ENCODE measurements around the gene CHRM4. TPM values are rescaled to one million over a fixed set of nuclear protein-coding genes. Genes with fewer than 3 reads are reported as not detected.

CHRM4 gene
- total and polyA plus RNA-seq, 7 experiments from 2014 or later: 0.15 to 3.5 (median 0.48) TPM; not detected in 2

DNA sequence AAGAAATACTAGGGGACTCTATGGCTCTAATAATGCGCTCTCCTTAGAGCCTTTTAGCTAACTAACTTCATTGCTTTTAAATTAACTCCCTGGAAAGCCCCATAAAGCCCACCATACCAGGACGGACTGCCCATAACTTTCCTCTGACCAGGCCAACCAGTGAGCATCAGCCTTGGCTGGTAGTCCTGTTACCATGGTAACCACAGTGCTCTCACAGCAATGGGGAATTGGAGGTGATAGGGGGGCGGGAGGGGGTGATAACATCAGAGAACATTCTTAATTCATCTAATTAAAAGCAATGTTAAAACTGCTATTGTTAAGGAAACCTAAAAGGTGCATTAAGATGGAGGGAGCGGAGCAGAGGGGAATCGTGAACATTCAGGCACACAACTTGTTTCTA lies 27.2 kb upstream of the CHRM4 start:
- H3K4me1 ChIP-seq (ENCODE audit: control insufficient read depth in 2 of 2, insufficient read depth in 2 of 2, low read length in 2 of 2): peaks cover 0 to 13% of the 10 kb centered on the region in 2 donors
- no peak overlapping the region for H3K4me3 ChIP-seq (ENCODE audit: low read length)
- H3K4me3 Mint-ChIP-seq: no peak overlapping the region
- no peak overlapping the region for H3K27ac ChIP-seq (ENCODE audit: low read depth, low read length)
- peaks cover 0 to 68% (median 5%) of the 10 kb centered on the region in 3 experiments for H3K36me3 ChIP-seq (ENCODE audit: control insufficient read depth in 2 of 3, insufficient read depth in 3 of 3, low read length in 3 of 3)
- intact Hi-C loops (cut with micrococcal nuclease): no loop called here
- H3K27ac Mint-ChIP-seq: no peak overlapping the region
- no peaks in the 10 kb centered on the region for H3K9me3 ChIP-seq (ENCODE audit: control insufficient read depth in 2 of 3, low read length in 3 of 3)
- ATAC-seq (no peak), DNase-seq (no peak)
- POLR2A ChIA-PET: interaction anchor here (1.1 kb wide), 1 partner anchor 30 kb away, joined by 3 read pairs; no protein-coding TSS in a partner anchor
- CTCF ChIA-PET: no interaction called here
- no peaks in the 10 kb centered on the region for H3K27me3 Mint-ChIP-seq
- H3K27me3 ChIP-seq (ENCODE audit: control insufficient read depth in 2 of 2, insufficient read depth in 2 of 2, low read length in 2 of 2): no peaks in the 10 kb centered on the region
- H3K4me1 Mint-ChIP-seq: peaks cover 10 to 25% (median 24%) of the 10 kb centered on the region in 7 donors
- peaks cover 18 to 75% (median 48%) of the 10 kb centered on the region in 5 donors for H3K36me3 Mint-ChIP-seq
- no peaks in the 10 kb centered on the region for H3K9me3 Mint-ChIP-seq

DNA sequence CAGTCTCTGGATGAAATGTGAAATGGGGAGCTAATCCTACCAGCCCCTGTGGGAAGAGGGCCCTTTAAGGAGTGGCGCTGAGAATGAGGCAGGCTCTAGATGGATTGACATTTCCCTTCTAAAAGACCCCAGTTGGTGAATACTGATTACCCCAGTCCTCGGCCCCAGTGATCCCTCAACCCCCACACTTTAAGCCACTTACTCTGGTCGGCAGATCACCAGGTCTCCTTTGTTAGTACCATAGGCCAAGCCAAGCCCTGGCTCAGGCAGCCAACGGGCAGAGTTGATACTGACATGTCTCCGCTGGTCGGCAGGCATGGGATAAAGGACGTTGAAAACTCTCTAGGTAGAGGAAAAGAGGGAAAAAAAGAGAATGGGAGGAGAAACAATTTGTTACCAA lies 26.1 kb upstream of the CHRM4 start:
- peaks cover 0 to 13% of the 10 kb centered on the region in 2 donors for H3K4me1 ChIP-seq (ENCODE audit: control insufficient read depth in 2 of 2, insufficient read depth in 2 of 2, low read length in 2 of 2)
- H3K27ac Mint-ChIP-seq: no peak overlapping the region
- CTCF ChIA-PET: interaction anchor here (0.7 kb wide), 1 partner anchor 241 kb away, joined by 3 read pairs; no protein-coding TSS in a partner anchor
- H3K27ac ChIP-seq (ENCODE audit: low read depth, low read length): no peak overlapping the region
- no peak overlapping the region for H3K4me3 Mint-ChIP-seq
- H3K36me3 Mint-ChIP-seq: peaks cover 19 to 81% (median 46%) of the 10 kb centered on the region in 5 donors
- no peak for DNase-seq
- no peaks in the 10 kb centered on the region for H3K9me3 ChIP-seq (ENCODE audit: control insufficient read depth in 2 of 3, low read length in 3 of 3)
- ATAC-seq: no peak
- H3K4me3 ChIP-seq (ENCODE audit: low read length): no peak overlapping the region
- no peaks in the 10 kb centered on the region for H3K27me3 Mint-ChIP-seq
- H3K36me3 ChIP-seq (ENCODE audit: control insufficient read depth in 2 of 3, insufficient read depth in 3 of 3, low read length in 3 of 3): peaks cover 0 to 74% (median 3%) of the 10 kb centered on the region in 3 experiments
- intact Hi-C loops (cut with micrococcal nuclease): no loop called here
- H3K4me1 Mint-ChIP-seq: peaks cover 10 to 25% (median 24%) of the 10 kb centered on the region in 7 donors
- no peaks in the 10 kb centered on the region for H3K27me3 ChIP-seq (ENCODE audit: control insufficient read depth in 2 of 2, insufficient read depth in 2 of 2, low read length in 2 of 2)
- no peaks in the 10 kb centered on the region for H3K9me3 Mint-ChIP-seq
- POLR2A ChIA-PET: no interaction called here

DNA sequence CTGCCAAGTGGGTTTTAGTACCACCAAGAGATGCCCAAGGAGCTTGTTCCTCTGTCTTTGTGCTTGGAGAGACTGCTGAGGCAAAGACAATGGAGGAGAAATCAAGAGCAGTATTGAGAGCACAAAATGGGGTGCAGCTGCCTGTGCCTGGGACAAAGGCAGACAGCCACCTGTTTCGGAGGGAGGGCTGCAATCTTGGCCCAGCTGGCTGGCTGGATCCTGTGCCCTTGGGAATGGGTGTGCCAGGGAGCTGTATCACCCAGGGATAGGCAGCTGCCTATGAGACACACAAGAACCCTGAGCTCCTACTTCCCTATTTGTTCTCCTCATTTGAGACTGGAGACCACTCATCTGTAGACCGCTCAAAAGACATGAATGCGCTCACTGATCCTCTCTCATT lies 23.3 kb upstream of the CHRM4 start:
- H3K4me1 ChIP-seq (ENCODE audit: control insufficient read depth in 2 of 2, insufficient read depth in 2 of 2, low read length in 2 of 2): peaks cover 0 to 13% of the 10 kb centered on the region in 2 donors
- H3K9me3 ChIP-seq (ENCODE audit: control insufficient read depth in 2 of 3, low read length in 3 of 3): no peaks in the 10 kb centered on the region
- ChIA-PET POLR2A (no interaction called here), CTCF (no interaction called here)
- H3K27me3 Mint-ChIP-seq: no peaks in the 10 kb centered on the region
- H3K36me3 Mint-ChIP-seq: peaks cover 10 to 71% (median 32%) of the 10 kb centered on the region in 5 donors
- intact Hi-C loops (cut with micrococcal nuclease): no loop called here
- no peaks in the 10 kb centered on the region for H3K27me3 ChIP-seq (ENCODE audit: control insufficient read depth in 2 of 2, insufficient read depth in 2 of 2, low read length in 2 of 2)
- H3K4me3 ChIP-seq (ENCODE audit: low read length): no peak overlapping the region
- peaks cover 9 to 25% (median 24%) of the 10 kb centered on the region in 7 donors for H3K4me1 Mint-ChIP-seq
- peak overlapping the region in 4 of 10 donors; percentile 17 to 56 (median 52) for H3K4me3 Mint-ChIP-seq
- no peaks in the 10 kb centered on the region for H3K9me3 Mint-ChIP-seq
- DNase-seq: no peak
- ATAC-seq: no peak
- H3K36me3 ChIP-seq (ENCODE audit: control insufficient read depth in 2 of 3, insufficient read depth in 3 of 3, low read length in 3 of 3): peaks cover 0 to 64% (median 0%) of the 10 kb centered on the region in 3 experiments
- H3K27ac Mint-ChIP-seq: peak overlapping the region in 4 of 9 donors; percentile 21 to 85 (median 36)
- H3K27ac ChIP-seq (ENCODE audit: low read depth, low read length): no peak overlapping the region

DNA sequence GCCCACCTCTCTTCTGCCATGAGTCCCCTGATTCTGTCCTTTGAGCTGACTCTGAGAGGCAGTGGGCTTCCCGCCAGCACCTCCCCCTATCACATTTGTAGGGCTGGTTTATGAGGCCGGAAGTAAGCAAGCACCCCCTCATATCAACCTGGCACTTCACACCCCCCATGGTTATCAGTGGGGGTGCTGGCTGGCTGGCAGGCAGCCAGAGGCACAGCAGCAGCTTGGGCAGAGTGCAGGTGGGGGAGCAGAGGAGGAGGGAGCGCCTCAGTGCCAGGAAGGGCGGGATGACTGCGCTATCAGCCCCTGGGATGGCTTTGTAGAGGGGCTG lies 22.9 kb upstream of the CHRM4 start:
- intact Hi-C loops (cut with micrococcal nuclease): no loop called here
- Mint-ChIP-seq H3K4me3 (peak overlapping the region in 4 of 10 donors; percentile 17 to 56 (median 52)), H3K36me3 (peaks cover 10 to 72% (median 32%) of the 10 kb centered on the region in 5 donors), H3K27ac (peak overlapping the region in 4 of 9 donors; percentile 21 to 85 (median 36)), H3K27me3 (no peaks in the 10 kb centered on the region), H3K4me1 (peaks cover 9 to 25% (median 24%) of the 10 kb centered on the region in 7 donors), H3K9me3 (no peaks in the 10 kb centered on the region)
- POLR2A ChIA-PET: no interaction called here
- Histone ChIP-seq H3K27ac (ENCODE audit: low read depth, low read length) (no peak overlapping the region), H3K4me1 (ENCODE audit: control insufficient read depth in 2 of 2, insufficient read depth in 2 of 2, low read length in 2 of 2) (peaks cover 0 to 13% of the 10 kb centered on the region in 2 donors), H3K27me3 (ENCODE audit: control insufficient read depth in 2 of 2, insufficient read depth in 2 of 2, low read length in 2 of 2) (no peaks in the 10 kb centered on the region), H3K36me3 (ENCODE audit: control insufficient read depth in 2 of 3, insufficient read depth in 3 of 3, low read length in 3 of 3) (peaks cover 0 to 69% (median 0%) of the 10 kb centered on the region in 3 experiments), H3K9me3 (ENCODE audit: control insufficient read depth in 2 of 3, low read length in 3 of 3) (no peaks in the 10 kb centered on the region), H3K4me3 (ENCODE audit: low read length) (no peak overlapping the region)
- CTCF ChIA-PET: no interaction called here
- ATAC-seq: peak; percentile 37
- DNase-seq: peak in 4 of 9 donors; percentile 24 to 33 (median 28)

DNA sequence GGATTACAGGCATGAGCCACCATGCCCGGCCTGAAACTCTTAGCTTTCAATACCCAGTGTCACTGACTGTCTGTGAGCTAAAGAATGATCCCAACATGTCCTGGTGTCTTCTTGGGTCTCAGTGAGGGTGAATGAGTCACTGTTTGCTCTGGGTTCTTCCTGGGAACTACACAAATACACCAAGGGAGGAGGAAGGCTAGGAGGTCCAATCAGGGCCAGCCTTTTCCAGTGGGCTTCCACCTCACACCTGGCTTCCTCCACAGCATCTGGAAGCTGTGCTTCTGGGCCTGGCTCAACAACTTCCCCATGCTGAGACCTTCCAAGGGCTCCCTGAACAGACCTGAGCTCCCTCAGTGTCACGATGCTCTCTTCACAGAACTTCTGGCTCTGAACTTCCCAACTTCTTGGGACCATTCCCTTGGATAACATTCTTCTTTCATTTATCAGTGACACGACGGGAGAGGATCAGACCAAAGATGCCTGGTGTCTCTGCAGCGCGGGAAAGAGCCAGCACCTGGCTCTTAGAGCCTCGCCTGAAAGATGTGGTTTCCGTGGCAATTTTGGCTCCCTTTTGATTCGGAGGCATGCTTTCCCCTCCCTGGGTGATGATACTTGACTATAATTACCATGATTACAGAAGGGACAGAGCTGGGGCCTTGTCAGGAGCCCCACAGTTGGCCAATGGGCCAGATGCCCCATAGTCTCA lies 22.3 kb upstream of the CHRM4 start:
- peak overlapping the region in 3 of 10 donors; percentile 18 to 53 (median 50) for H3K4me3 Mint-ChIP-seq
- peak; percentile 32 for ATAC-seq
- CTCF ChIA-PET: no interaction called here
- DNase-seq: peak in 5 of 9 donors; percentile 10 to 36 (median 21)
- H3K27ac Mint-ChIP-seq: peak overlapping the region in 3 of 9 donors; percentile 9 to 85 (median 21)
- peaks cover 0 to 69% (median under 1%) of the 10 kb centered on the region in 3 experiments for H3K36me3 ChIP-seq (ENCODE audit: control insufficient read depth in 2 of 3, insufficient read depth in 3 of 3, low read length in 3 of 3)
- H3K9me3 ChIP-seq (ENCODE audit: control insufficient read depth in 2 of 3, low read length in 3 of 3): no peaks in the 10 kb centered on the region
- no peak overlapping the region for H3K27ac ChIP-seq (ENCODE audit: low read depth, low read length)
- peaks cover 9 to 25% (median 24%) of the 10 kb centered on the region in 7 donors for H3K4me1 Mint-ChIP-seq
- no peaks in the 10 kb centered on the region for H3K27me3 ChIP-seq (ENCODE audit: control insufficient read depth in 2 of 2, insufficient read depth in 2 of 2, low read length in 2 of 2)
- H3K4me3 ChIP-seq (ENCODE audit: low read length): no peak overlapping the region
- POLR2A ChIA-PET: no interaction called here
- intact Hi-C loops (cut with micrococcal nuclease): no loop called here
- H3K9me3 Mint-ChIP-seq: no peaks in the 10 kb centered on the region
- H3K4me1 ChIP-seq (ENCODE audit: control insufficient read depth in 2 of 2, insufficient read depth in 2 of 2, low read length in 2 of 2): peaks cover 0 to 13% of the 10 kb centered on the region in 2 donors
- peaks cover 10 to 68% (median 29%) of the 10 kb centered on the region in 5 donors for H3K36me3 Mint-ChIP-seq
- H3K27me3 Mint-ChIP-seq: no peaks in the 10 kb centered on the region

DNA sequence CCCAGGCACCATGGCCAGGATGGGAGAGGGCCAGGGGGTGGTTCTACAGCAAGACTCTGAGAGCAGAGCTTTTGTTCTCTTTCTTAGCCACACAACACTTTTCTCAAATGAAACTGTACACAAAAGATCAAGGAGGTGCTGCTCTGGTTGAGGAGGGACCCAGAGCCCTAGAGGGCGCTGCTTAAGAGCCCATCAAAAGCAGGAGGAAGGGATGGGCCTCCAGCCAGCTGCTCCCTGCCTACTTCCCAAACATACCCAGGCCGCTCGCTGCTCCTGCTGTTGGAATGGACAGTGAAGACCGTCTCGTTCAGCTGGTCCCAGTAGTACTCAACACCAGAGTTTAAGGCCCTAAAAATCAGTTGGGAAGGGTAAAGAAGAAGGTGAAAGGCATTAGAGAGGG lies 18.4 kb upstream of the CHRM4 start:
- Histone ChIP-seq H3K4me1 (ENCODE audit: control insufficient read depth in 2 of 2, insufficient read depth in 2 of 2, low read length in 2 of 2) (peaks cover 0 to 11% of the 10 kb centered on the region in 2 donors), H3K36me3 (ENCODE audit: control insufficient read depth in 2 of 3, insufficient read depth in 3 of 3, low read length in 3 of 3) (peaks cover 8 to 69% (median 11%) of the 10 kb centered on the region in 3 experiments), H3K9me3 (ENCODE audit: control insufficient read depth in 2 of 3, low read length in 3 of 3) (no peaks in the 10 kb centered on the region), H3K27me3 (ENCODE audit: control insufficient read depth in 2 of 2, insufficient read depth in 2 of 2, low read length in 2 of 2) (no peaks in the 10 kb centered on the region), H3K4me3 (ENCODE audit: low read length) (no peak overlapping the region), H3K27ac (ENCODE audit: low read depth, low read length) (no peak overlapping the region)
- Mint-ChIP-seq H3K9me3 (no peaks in the 10 kb centered on the region), H3K4me1 (peaks cover 5 to 13% (median 12%) of the 10 kb centered on the region in 7 donors), H3K4me3 (no peak overlapping the region), H3K36me3 (peaks cover 5 to 51% (median 16%) of the 10 kb centered on the region in 5 donors), H3K27ac (peak overlapping the region in 1 of 9 donors; percentile 9), H3K27me3 (no peaks in the 10 kb centered on the region)
- POLR2A ChIA-PET: no interaction called here
- DNase-seq (no peak), ATAC-seq (no peak)
- CTCF ChIA-PET: no interaction called here
- intact Hi-C loops (cut with micrococcal nuclease): no loop called here
